PC-3 (cell line): Measurements from ENCODE around the gene ST6GAL1.

Experiments used
- CTCF ChIP-seq: fragments of 300-600 bp; sonication (generic); conservative IDR thresholded peaks from 2 replicates; pipeline ENCODE4 v1.5.1; 2017; ENCODE audit warnings: antibody characterized with exemption, low read depth, mild to moderate bottlenecking, low read length
- EZH2 ChIP-seq: fragments of 300-600 bp; sonication (generic); IDR thresholded peaks from one replicate; pipeline ENCODE4 v1.6.1; 2017; ENCODE audit warnings: antibody characterized with exemption, mild to moderate bottlenecking, low read length; ENCODE audit not compliant: unreplicated experiment
- EZH2phosphoT487 ChIP-seq: fragments of 300-600 bp; sonication (generic); IDR thresholded peaks from 2 replicates; pipeline ENCODE4 v1.6.1; 2018; ENCODE audit warnings: mild to moderate bottlenecking, antibody characterized with exemption, low read length, borderline replicate concordance

GRCh38 chr3:186976837-186977750 is 46.8 kb downstream of the ST6GAL1 start:
- TF ChIP-seq CTCF (no peak), EZH2 (no peak), EZH2phosphoT487 (no peak)
